Measurements from ENCODE around the gene ANKRD22.

- no peak for TF ChIP-seq POLR2A (IDR thresholded peaks at IDR 0.05; ENCODE audit: low read length)
- peak; percentile 81 for TF ChIP-seq CTCF (IDR thresholded peaks at IDR 0.05)
- peak; percentile 71 to 74 for TF ChIP-seq RAD21 (conservative IDR thresholded peaks at IDR 0.05 in 1 of 2, IDR thresholded peaks at IDR 0.05 in 1 of 2)
- no peak for TF ChIP-seq RCOR1 (IDR thresholded peaks at IDR 0.05; ENCODE audit: low read depth, low read length)
- no peak for TF ChIP-seq EHMT2 (IDR thresholded peaks at IDR 0.05; ENCODE audit: low read depth)
- no peak for TF ChIP-seq EP300 (IDR thresholded peaks at IDR 0.05)
- TF ChIP-seq JUNB (IDR thresholded peaks at IDR 0.05), result no peak
- no peak for TF ChIP-seq RFX5 (IDR thresholded peaks at IDR 0.05)
- TF ChIP-seq ESRRA (IDR thresholded peaks at IDR 0.05; ENCODE audit: borderline replicate concordance, low read length), result no peak
- TF ChIP-seq ZFP36 (IDR thresholded peaks at IDR 0.05; ENCODE audit: borderline replicate concordance, partially characterized antibody), result no peak
- no peak for TF ChIP-seq PHF8 (IDR thresholded peaks at IDR 0.05; ENCODE audit: borderline replicate concordance, low read depth)
- TF ChIP-seq, protein P1, sequence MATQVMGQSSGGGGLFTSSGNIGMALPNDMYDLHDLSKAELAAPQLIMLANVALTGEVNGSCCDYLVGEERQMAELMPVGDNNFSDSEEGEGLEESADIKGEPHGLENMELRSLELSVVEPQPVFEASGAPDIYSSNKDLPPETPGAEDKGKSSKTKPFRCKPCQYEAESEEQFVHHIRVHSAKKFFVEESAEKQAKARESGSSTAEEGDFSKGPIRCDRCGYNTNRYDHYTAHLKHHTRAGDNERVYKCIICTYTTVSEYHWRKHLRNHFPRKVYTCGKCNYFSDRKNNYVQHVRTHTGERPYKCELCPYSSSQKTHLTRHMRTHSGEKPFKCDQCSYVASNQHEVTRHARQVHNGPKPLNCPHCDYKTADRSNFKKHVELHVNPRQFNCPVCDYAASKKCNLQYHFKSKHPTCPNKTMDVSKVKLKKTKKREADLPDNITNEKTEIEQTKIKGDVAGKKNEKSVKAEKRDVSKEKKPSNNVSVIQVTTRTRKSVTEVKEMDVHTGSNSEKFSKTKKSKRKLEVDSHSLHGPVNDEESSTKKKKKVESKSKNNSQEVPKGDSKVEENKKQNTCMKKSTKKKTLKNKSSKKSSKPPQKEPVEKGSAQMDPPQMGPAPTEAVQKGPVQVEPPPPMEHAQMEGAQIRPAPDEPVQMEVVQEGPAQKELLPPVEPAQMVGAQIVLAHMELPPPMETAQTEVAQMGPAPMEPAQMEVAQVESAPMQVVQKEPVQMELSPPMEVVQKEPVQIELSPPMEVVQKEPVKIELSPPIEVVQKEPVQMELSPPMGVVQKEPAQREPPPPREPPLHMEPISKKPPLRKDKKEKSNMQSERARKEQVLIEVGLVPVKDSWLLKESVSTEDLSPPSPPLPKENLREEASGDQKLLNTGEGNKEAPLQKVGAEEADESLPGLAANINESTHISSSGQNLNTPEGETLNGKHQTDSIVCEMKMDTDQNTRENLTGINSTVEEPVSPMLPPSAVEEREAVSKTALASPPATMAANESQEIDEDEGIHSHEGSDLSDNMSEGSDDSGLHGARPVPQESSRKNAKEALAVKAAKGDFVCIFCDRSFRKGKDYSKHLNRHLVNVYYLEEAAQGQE (IDR thresholded peaks at IDR 0.05), result no peak
- no peak for TF ChIP-seq CHD2 (IDR thresholded peaks at IDR 0.05; ENCODE audit: low read length, partially characterized antibody)
Observed at GRCh38 chr10:88810196-88810961, 41.3 kb downstream of the ANKRD22 start.

All from A549 (cell line).